IMR-90 (cell line): ENCODE results near the gene REG3A. TPM values are rescaled to one million over a fixed set of nuclear protein-coding genes. Genes with fewer than 3 reads are reported as not detected.

Experiments used
- ATAC-seq: fragments of 200-7000 bp; cut with Tn5 transposase; 2 replicates; pipeline ENCODE4 v1.9.1; 2020; ENCODE audit warnings: low read depth, mild to moderate bottlenecking, moderate library complexity
- BruUV-seq: library from RNA; stranded (reverse); fragments of 400-500 nt; replicated peaks from 2 replicates; lab custom pipeline; 2021; lab: Mats Ljungman, UMichigan
- CTCF ChIA-PET: fragments of 300-600 bp; formaldehyde crosslinking; extraction: SDS; loops from one replicate; lab custom pipeline; 2021; ENCODE audit warnings: antibody characterized with exemption; lab: Yijun Ruan, JAX
- POLR2A ChIA-PET: fragments of 300-600 bp; sonication (Branson Sonifier 250); formaldehyde crosslinking; loops from one replicate; lab custom pipeline; 2022; ENCODE audit warnings: antibody characterized with exemption; ENCODE audit not compliant: unreplicated experiment; lab: Charles Lee
- DNase-seq: peaks from one replicate; pipeline ENCODE4 v3.0.0; 2013
- H2AFZ ChIP-seq: replicated peaks from 2 replicates; pipeline ENCODE3; 2013; ENCODE audit warnings: low read length, mild to moderate bottlenecking; ENCODE audit not compliant: poor library complexity
- H2AK5ac ChIP-seq: 2 replicates; pipeline ENCODE4 v1.6.1; 2013; ENCODE audit warnings: low read depth, low read length, inconsistent platforms
- H2AK9ac ChIP-seq: replicated peaks from 2 replicates; pipeline ENCODE3; 2013; ENCODE audit warnings: mild to moderate bottlenecking, low read depth, low read length, moderate library complexity; ENCODE audit not compliant: poor library complexity
- H2BK120ac ChIP-seq: 2 replicates; pipeline ENCODE4 v1.6.1; 2013; ENCODE audit warnings: low read depth, low read length, inconsistent platforms
- H2BK15ac ChIP-seq: 3 replicates; pipeline ENCODE4 v1.6.1; 2013; ENCODE audit warnings: low read depth, low read length, inconsistent platforms
- H2BK20ac ChIP-seq: 2 replicates; pipeline ENCODE4 v1.6.1; 2013; ENCODE audit warnings: low read depth, mild to moderate bottlenecking, inconsistent platforms, low read length, moderate library complexity
- H2BK5ac ChIP-seq: 2 replicates; pipeline ENCODE4 v1.6.1; 2013; ENCODE audit warnings: mild to moderate bottlenecking, low read depth, low read length, inconsistent platforms; ENCODE audit not compliant: poor library complexity, severe bottlenecking
- H3K14ac ChIP-seq: replicated peaks from 2 replicates; pipeline ENCODE4 v1.6.1; 2013; ENCODE audit warnings: low read depth, low read length, inconsistent platforms
- H3K18ac ChIP-seq: 2 replicates; pipeline ENCODE4 v1.6.1; 2013; ENCODE audit warnings: low read depth, low read length, control low read depth
- H3K23ac ChIP-seq: 2 replicates; pipeline ENCODE4 v1.6.1; 2013; ENCODE audit warnings: low read depth, low read length, inconsistent platforms
- H3K27ac ChIP-seq: 2 replicates; pipeline ENCODE4 v1.5.1; 2013; ENCODE audit warnings: mild to moderate bottlenecking, control low read depth, low read length; ENCODE audit not compliant: insufficient read depth
- H3K27me3 ChIP-seq: 2 replicates; pipeline ENCODE4 v1.6.1; 2013; ENCODE audit warnings: low read length; ENCODE audit not compliant: control insufficient read depth, insufficient read depth
- H3K36me3 ChIP-seq: 2 replicates; pipeline ENCODE4 v1.6.1; 2013; ENCODE audit warnings: low read length, mixed read lengths; ENCODE audit not compliant: control insufficient read depth, insufficient read depth
- H3K4ac ChIP-seq: 2 replicates; pipeline ENCODE4 v1.6.1; 2013; ENCODE audit warnings: low read depth, low read length, inconsistent platforms
- H3K4me1 ChIP-seq: 2 replicates; pipeline ENCODE4 v1.6.1; 2013; ENCODE audit warnings: low read length, mixed read lengths; ENCODE audit not compliant: control insufficient read depth, insufficient read depth
- H3K4me2 ChIP-seq: 2 replicates; pipeline ENCODE4 v1.6.1; 2013; ENCODE audit warnings: low read depth, mild to moderate bottlenecking, control low read depth, low read length, moderate library complexity
- H3K4me3 ChIP-seq: 2 replicates; pipeline ENCODE4 v1.5.1; 2013; ENCODE audit warnings: low read depth, mild to moderate bottlenecking, control low read depth, low read length, moderate library complexity; ENCODE audit not compliant: insufficient read depth
- H3K56ac ChIP-seq: 2 replicates; pipeline ENCODE4 v1.6.1; 2013; ENCODE audit warnings: low read length, inconsistent platforms; ENCODE audit not compliant: insufficient read depth; ENCODE audit errors: extremely low read depth
- H3K79me1 ChIP-seq, 2 experiments: 2 replicates each; pipeline ENCODE4 v1.6.1; 2013; ENCODE audit warnings: low read length in 2 of 2, inconsistent platforms in 1 of 2, low read depth in 1 of 2
- H3K9ac ChIP-seq: 2 replicates; pipeline ENCODE4 v1.6.1; 2013; ENCODE audit warnings: low read depth, low read length, control low read depth
- H3K9me1 ChIP-seq: 2 replicates; pipeline ENCODE4 v1.6.1; 2013; ENCODE audit warnings: low read length, inconsistent platforms; ENCODE audit not compliant: insufficient read depth
- H3K9me3 ChIP-seq: 2 replicates; pipeline ENCODE4 v1.6.1; 2013; ENCODE audit warnings: low read length; ENCODE audit not compliant: control insufficient read depth, insufficient read depth
- H4K20me1 ChIP-seq: 2 replicates; pipeline ENCODE4 v1.6.1; 2013; ENCODE audit warnings: low read length, inconsistent platforms; ENCODE audit not compliant: insufficient read depth
- H4K5ac ChIP-seq: 2 replicates; pipeline ENCODE4 v1.6.1; 2013; ENCODE audit warnings: mild to moderate bottlenecking, low read depth, low read length, control low read depth
- H4K8ac ChIP-seq, 2 experiments: 2 replicates each; pipeline ENCODE4 v1.6.1; 2013; ENCODE audit warnings: low read depth in 2 of 2, low read length in 2 of 2, control low read depth in 1 of 2, inconsistent platforms in 1 of 2
- H4K91ac ChIP-seq: 2 replicates; pipeline ENCODE4 v1.6.1; 2013; ENCODE audit warnings: low read depth, low read length, inconsistent platforms; ENCODE audit not compliant: insufficient read depth
- BHLHE40 ChIP-seq: fragments of 150-350 bp; IDR thresholded peaks from 2 replicates; pipeline ENCODE4 v1.6.1; 2016; ENCODE audit warnings: mild to moderate bottlenecking, low read depth, low read length
- CEBPB ChIP-seq: IDR thresholded peaks from 2 replicates; pipeline ENCODE4 v1.6.1; 2012; ENCODE audit warnings: low read depth, low read length, improper control_type of control experiment
- CHD1 ChIP-seq: IDR thresholded peaks from 2 replicates; pipeline ENCODE4 v1.6.1; 2012; ENCODE audit warnings: low read depth, low read length, improper control_type of control experiment
- FOS ChIP-seq: fragments of 150-350 bp; IDR thresholded peaks from 2 replicates; pipeline ENCODE4 v1.6.1; 2016; ENCODE audit warnings: low read depth, low read length
- MXI1 ChIP-seq: IDR thresholded peaks from 2 replicates; pipeline ENCODE4 v1.6.1; 2012; ENCODE audit warnings: low read depth, mild to moderate bottlenecking, low read length, moderate library complexity, borderline replicate concordance
- RAD21 ChIP-seq: IDR thresholded peaks from 2 replicates; pipeline ENCODE4 v1.6.1; 2012; ENCODE audit warnings: low read length, improper control_type of control experiment
- RFX5 ChIP-seq: IDR thresholded peaks from 2 replicates; pipeline ENCODE4 v1.8.0; 2012; ENCODE audit warnings: low read depth, mild to moderate bottlenecking, low read length, moderate library complexity
- SMC3 ChIP-seq: fragments of 150-350 bp; IDR thresholded peaks from 2 replicates; pipeline ENCODE4 v1.6.1; 2016; ENCODE audit warnings: low read depth, mild to moderate bottlenecking, antibody characterized with exemption, low read length, moderate library complexity
- WGBS, 2 experiments: methylation state at CpG; one replicate each; pipeline versions ENCODE4 v1.1.5 to v1.1.7; 2013; ENCODE audit warnings: missing lambda C conversion rate in 2 of 2; ENCODE audit not compliant: insufficient read length in 1 of 2; ENCODE audit errors: extremely low coverage in 2 of 2; 5-methylcytosine and 5-hydroxymethylcytosine counted together
- dilution Hi-C: fragments of 300-500 bp; cut with HindIII; formaldehyde crosslinking; loops from one replicate; pipeline ENCODE4 v1.14.3; 2018; ENCODE audit warnings: low sequenced_read_pairs; ENCODE audit not compliant: unreplicated experiment
- in situ Hi-C: fragments of 300-500 bp; cut with MboI; formaldehyde crosslinking; loops from 3 replicates; pipeline ENCODE4 v1.14.3; 2019; ENCODE audit warnings: low sequenced_read_pairs, inconsistent platforms, mixed read lengths
- intact Hi-C: fragments of 100-400 bp; cut with micrococcal nuclease; formaldehyde crosslinking; loops from 2 replicates; pipeline ENCODE4 v1.10.0; 2022
- polyA plus RNA-seq, 3 experiments: library from polyadenylated mRNA; depleted of rRNA; stranded (reverse); fragments of >200 nt; gene quantifications; 2 replicates each; pipeline ENCODE4 v1.2.3, GENCODE V29; 2012; ENCODE audit warnings: low replicate concordance in 1 of 3
- total RNA-seq: library from RNA; depleted of rRNA; stranded (reverse); fragments of >200 nt; gene quantifications from 2 replicates; pipeline ENCODE4 v1.2.3, GENCODE V29; 2012
- TF ChIP-seq, protein P1 (sequence below): fragments of 150-350 bp; IDR thresholded peaks from 2 replicates; pipeline ENCODE4 v1.6.1; 2017; ENCODE audit warnings: mild to moderate bottlenecking, antibody characterized with exemption, low read length, low read depth

REG3A gene
- total and polyA plus RNA-seq, 2 of the 4 experiments (the other 2 are of a cell fraction), result not detected

GRCh38 chr2:79180092-79180491, 20.5 kb upstream of the REG3A start:
- Histone ChIP-seq H3K14ac (no peak overlapping the region), H2BK20ac (no peak overlapping the region), H4K91ac (no peak overlapping the region), H2AK5ac (no peak overlapping the region), H4K5ac (no peak overlapping the region), H4K20me1 (no peaks in the 10 kb centered on the region), H2AFZ (no peak overlapping the region), H3K27ac (no peak overlapping the region), H3K9me1 (no peaks in the 10 kb centered on the region), H3K23ac (no peak overlapping the region), H2AK9ac (no peak overlapping the region), H2BK15ac (no peak overlapping the region), H3K36me3 (no peaks in the 10 kb centered on the region), H3K18ac (no peak overlapping the region), H2BK5ac (no peak overlapping the region), H3K4ac (no peak overlapping the region), H2BK120ac (no peak overlapping the region), H3K56ac (no peak overlapping the region), H3K9ac (no peak overlapping the region), H3K9me3 (peaks cover 5% of the 10 kb centered on the region), H3K4me1 (no peaks in the 10 kb centered on the region), H3K4me3 (no peak overlapping the region), H3K79me1 (no peaks in the 10 kb centered on the region), H4K8ac (no peak overlapping the region), H3K27me3 (no peaks in the 10 kb centered on the region), H3K4me2 (no peak overlapping the region)
- TF ChIP-seq RAD21 (no peak), CHD1 (no peak), BHLHE40 (no peak), CEBPB (no peak), SMC3 (no peak), FOS (no peak), RFX5 (no peak), MXI1 (no peak)
- TF ChIP-seq, protein P1, sequence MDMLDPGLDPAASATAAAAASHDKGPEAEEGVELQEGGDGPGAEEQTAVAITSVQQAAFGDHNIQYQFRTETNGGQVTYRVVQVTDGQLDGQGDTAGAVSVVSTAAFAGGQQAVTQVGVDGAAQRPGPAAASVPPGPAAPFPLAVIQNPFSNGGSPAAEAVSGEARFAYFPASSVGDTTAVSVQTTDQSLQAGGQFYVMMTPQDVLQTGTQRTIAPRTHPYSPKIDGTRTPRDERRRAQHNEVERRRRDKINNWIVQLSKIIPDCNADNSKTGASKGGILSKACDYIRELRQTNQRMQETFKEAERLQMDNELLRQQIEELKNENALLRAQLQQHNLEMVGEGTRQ, result no peak
- ATAC-seq, result no peak
- DNase-seq, result no peak
- intact Hi-C loops, result no loop called here
- dilution Hi-C loops, result no loop called here
- POLR2A ChIA-PET, result no interaction called here
- CTCF ChIA-PET, result no interaction called here
- no TSS peak for BruUV-seq
- in situ Hi-C loops, result no loop called here
- WGBS, 2 experiments, result no CpG with 5 or more reads among the region's 2 CpGs
